8988T (cell line): ENCODE data around the gene SLMAP.

Experiments
- DNase-seq: peaks from one replicate; pipeline ENCODE4 v3.0.0; 2011

The SLMAP gene

DNA sequence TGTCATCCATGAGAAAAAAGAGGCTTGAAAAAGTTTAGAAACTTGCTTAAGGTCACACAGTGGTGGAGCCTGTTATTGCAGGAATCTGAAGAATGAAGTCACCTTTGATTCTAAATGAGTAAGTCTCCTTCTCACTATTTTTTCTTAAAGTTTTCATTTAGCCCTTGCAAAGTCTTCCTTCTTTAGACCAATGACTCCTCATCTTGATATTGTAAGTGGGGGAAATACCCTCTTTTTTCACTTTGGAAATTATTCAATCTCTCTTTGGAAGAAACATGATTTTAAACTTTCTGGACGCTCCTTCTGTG is 787 bp upstream of the SLMAP start:
- no peak for DNase-seq

DNA sequence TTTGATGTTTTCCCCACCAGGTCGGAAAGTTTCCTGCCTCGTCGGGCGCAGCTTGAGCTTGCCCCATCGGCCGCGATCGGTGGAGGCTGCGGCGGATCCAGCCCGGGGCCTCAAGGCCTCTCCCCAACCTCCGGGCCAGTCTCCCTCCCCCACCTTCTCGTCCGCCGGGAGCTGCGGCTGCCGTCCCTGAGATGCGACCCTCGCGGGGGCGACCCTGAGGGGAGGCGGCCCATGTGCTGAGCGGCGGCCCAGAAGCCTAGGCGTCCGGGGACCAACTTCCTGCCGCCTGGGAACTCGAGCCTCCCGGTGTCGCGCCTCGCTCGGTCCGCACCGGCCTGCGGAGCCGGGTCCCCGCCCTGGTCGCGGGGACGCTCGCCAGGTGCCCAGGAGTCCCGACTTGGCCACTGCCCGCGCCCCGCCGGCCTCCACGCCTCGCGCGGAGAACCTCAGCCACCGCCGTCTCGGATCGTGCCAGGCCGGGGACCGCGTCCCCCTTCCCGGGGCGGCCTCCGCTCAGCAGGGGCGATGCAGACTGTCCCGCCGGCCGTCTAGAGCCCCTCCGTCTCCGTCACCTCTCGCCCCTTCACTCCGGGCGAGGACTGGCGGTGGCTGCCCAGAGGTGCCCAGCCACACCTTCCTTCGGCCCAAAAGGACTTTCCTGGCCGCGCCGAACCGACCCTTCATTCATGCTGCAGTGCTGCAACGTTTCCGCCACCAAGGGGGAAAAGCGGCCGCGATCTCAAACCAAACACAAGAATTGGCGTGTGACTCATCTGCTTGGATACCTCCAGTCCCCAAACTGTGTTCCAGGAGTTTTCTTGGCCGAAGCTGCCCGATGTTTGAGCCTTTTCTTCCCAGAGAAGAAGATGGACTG is 656 bp downstream of the SLMAP start:
- DNase-seq: peak; percentile 39

DNA sequence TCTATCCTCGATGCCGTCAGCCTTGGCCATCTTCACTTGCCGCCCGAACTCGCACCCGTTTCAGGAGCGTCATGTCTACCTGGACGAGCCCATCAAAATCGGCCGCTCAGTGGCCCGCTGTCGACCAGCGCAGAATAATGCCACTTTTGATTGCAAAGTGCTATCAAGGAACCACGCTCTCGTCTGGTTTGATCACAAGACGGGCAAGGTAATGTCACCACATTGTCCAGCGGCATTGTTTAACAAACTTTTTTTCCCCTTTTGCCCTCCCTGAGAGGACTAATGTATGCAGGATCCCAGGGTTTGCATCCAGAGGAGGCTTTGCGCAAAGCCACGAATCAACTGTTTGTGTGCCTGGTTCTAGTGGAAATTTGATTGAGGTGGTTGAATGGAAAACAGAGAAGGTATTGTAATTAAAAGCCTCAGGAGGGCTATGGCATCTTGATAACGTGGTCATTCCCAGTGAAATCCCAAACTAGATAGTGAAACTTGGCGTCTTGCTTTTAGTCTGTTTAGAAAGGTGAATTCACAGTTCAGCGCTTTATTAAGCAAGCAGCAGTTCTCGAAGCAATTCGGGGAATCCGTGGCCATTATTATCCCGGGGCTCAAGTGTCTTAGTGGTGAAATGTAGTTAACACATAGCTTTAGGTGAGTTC is 1.7 kb downstream of the SLMAP start:
- no peak for DNase-seq

- DNase-seq: no peak
Observed at GRCh38 chr3:57758686-57759085, 2.6 kb downstream of the SLMAP start.

DNA sequence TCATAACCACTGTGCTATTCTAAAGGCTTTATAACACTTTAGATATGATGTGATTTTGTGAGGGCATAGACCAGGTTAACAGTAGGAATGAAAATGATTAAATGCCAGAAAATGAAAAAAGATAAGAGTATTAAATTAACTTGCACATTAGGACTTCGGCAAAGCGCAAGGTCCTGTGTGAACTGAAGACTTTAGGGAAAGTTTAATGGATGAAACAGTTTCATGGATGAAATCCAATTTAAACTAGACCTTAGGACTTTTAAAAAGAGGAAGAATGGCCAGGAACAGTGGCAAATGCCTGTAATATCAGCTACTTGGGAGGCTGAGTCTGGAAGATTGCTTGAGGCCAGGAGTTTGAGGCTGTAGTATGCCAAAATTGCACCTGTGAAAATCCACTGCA is 8.7 kb downstream of the SLMAP start:
- DNase-seq: no peak

DNA sequence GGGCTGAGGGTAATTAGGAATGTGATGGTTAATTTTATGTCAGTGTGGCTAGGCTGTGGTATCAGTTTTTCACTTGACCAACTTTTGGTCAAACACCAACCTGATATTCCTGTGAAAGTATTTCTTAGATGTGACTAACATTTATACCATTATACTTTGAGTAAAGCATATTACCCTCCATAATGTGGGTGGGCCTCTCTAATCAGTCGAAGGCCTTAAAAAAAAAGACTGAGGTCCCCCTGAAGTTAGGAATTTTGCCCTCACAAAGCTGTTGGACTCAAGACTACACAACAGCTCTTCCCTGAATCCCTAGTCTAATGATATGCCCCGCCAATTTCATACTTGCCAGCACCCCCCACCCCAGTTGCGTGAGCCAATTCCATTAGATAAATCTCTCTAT is 12.5 kb downstream of the SLMAP start:
- DNase-seq: no peak

GRCh38 chr3:57770009-57770827 is 14.1 kb downstream of the SLMAP start:
- no peak for DNase-seq

DNA sequence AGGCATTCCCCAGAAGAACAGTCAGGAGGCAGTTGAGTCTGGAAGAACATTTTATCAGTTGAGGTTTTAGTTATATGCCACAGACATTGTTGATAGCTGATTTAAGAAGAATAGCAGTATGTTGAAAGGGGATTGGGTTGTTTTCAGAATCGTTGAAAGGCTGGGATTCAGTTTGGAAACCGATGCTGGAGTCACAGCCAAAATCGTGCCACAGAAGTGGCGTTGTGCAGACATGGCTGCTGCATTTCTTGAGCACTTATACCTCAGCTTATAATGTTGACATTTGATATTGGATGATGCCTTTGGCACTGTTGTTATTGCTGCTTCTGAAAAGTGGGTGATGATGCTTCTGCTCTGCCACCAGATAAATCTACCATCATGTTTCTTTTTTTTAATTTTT is 16.1 kb downstream of the SLMAP start:
- DNase-seq: no peak

- no peak for DNase-seq
Observed at GRCh38 chr3:57777774-57778173, 21.7 kb downstream of the SLMAP start.

DNA sequence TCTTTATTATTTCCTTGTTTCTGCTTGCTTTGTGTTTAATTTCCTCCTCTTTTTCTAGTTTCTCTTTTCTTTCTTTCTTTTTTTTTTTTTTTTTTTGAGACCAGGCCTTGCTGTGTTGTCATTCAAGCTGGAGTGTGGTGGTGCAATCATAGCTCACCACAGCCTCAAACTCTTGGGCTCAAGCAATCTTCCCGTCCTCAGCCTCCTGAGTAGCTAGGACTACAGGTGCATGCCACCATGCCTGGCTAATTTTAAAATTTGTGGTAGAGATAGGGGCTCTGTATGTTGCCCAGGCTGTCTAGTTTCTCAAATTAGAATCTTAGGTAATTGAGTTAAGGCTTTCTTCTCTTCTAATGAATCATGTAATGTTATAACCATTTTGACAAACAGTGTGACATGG is 22.4 kb downstream of the SLMAP start:
- no peak for DNase-seq

DNA sequence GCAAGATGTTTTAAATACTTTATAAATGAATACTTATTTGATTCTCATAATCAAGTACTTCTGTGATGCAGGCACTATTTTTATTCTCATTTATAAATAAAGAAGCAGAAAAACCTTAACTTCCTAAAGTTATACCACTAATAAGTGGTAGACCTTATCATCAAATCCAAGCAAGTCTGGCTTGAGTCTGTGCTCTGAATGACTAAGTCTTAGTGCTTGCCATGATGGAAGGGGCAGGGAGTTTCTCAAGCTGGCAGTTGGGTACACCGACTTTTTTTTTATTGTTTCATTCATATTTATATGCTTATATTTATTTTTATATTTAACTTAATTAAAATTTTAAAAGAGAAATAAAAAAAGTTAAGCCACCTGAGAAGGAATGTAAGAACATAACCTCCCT is 23.6 kb downstream of the SLMAP start:
- DNase-seq: no peak

GRCh38 chr3:57783186-57784088 is 27.3 kb downstream of the SLMAP start:
- no peak for DNase-seq

GRCh38 chr3:57784089-57784735 is 28.1 kb downstream of the SLMAP start:
- no peak for DNase-seq

DNA sequence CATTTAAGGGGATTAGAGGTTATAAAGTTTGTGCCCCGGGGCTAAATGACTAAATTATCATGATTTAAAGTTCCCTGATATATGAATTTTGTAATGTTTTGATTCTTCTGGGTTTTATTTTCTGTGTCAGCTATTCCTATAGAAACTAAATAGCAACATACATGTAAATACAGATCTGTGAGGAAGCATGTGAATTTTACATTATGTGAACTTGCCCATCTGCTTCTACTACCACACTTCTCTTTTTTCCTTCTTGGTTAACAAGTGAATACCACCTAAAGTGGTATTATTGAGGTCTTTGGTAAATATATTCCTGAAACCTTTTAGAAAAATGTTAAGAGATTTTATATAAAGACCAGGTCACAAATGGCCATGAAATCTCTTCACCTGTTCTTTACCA is 29.3 kb downstream of the SLMAP start:
- DNase-seq: no peak

- DNase-seq: no peak
Observed at GRCh38 chr3:57787867-57788623, 31.9 kb downstream of the SLMAP start.

DNA sequence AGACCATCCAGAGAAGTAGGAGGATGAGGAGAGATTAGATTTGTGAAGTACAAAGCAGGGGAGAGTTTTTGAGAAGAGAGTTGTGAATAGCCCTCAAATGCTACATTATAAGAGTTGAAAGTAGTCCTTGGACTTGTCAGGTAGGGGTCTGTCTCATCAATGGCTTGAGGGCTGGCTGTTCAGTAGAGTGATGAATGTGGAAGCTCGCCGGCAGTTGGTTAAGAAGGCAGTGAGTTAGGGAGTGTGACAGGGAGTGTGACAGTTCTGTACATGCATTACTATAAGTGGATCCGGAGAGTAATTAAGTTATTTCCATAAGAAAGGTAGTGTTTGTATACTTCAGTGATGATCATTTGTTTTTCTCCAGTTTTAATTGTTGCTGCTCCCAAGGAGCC is 32.5 kb downstream of the SLMAP start:
- no peak for DNase-seq

- no peak for DNase-seq
Observed at GRCh38 chr3:57791245-57791644, 35.1 kb downstream of the SLMAP start.

DNA sequence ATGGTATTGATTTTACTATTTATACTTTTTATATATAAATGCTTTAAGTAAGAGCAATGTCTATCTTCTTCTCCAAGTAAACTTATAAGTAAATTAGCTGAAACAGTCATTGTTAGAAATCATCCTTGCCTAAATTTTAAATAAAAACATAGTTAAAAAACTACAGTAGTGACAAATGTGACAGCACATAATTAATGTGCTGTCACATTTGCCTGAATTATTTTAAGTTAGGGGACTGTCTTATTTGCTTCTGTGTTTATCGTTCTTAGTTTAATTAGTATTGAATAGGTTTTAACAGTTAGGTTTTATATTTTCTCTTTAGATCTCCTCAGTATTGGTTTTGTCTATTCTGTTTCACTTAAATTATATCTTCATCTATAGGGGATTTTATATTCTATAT is 36.1 kb downstream of the SLMAP start:
- DNase-seq: no peak

DNA sequence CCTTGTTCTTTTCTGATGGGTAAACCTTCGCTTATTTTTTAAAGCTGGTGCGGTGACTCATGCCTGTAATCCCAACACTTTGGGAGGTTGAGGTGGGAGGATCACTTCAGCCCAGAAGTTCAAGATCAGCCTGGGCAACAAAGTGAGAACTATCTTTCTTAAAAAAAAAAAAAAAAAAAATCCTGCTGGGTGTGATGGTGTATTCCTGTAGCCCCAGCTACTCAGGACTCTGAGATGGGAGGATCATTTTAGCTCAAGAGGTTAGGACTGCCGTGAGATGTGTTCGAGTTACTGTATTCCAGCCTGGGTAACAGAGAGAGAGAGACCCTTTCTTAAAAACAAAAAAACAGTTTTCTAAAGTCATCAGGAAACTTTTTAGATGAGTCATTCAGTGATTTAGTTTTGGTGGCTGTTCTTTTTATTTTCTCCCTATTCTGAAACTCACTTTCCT is 37.7 kb downstream of the SLMAP start:
- no peak for DNase-seq

DNA sequence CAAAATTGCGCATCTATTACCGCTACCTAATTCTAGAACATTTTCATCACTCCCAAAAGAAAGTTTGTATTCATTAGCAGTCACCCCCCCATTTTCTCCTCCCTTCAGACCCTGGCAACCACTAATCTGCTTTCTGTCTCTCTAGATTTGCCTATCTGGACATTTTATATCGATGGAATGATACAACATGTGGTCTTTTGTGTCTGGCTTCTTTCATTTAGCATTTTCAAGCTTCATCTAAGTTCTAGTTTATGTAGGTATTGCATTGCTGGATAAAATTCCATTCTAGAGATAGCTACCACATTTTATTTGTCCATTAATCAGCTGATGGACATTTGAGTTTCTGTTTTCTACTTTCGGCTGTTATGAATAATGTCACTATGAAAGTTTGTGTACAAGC is 38.4 kb downstream of the SLMAP start:
- DNase-seq: no peak

- DNase-seq: no peak
Observed at GRCh38 chr3:57794951-57795350, 38.8 kb downstream of the SLMAP start.
